Stimulated activated CD8-positive, alpha-beta memory T cell treated with anti-CD3 and anti-CD28 coated beads, Interleukin-7, amount 100 ng/mL, for 4 hours (primary cell): Measurements from ENCODE around the gene AMBN.

Experiments used
- DNase-seq, 2 donors: peaks; one replicate each; pipeline ENCODE4 v3.0.0-alpha.2; 2020; ENCODE audit warnings: low read depth in 2 of 2

The AMBN gene

GRCh38 chr4:70591955-70592582, at the start of gene AMBN:
Gene AMBN, plus strand, starts transcription at chr4:70592256. Its CDS starts 103 bp downstream, at chr4:70592359.
- DNase-seq = no peak

- no peak for DNase-seq
Measured at GRCh38 chr4:70544279-70544868, 47.7 kb upstream of the AMBN start.

- no peak for DNase-seq
Measured at GRCh38 chr4:70556856-70557255, 35.2 kb upstream of the AMBN start.

- DNase-seq = no peak
Measured at GRCh38 chr4:70559211-70559830, 32.7 kb upstream of the AMBN start.

- no peak for DNase-seq
Measured at GRCh38 chr4:70559924-70560323, 32.1 kb upstream of the AMBN start.

- DNase-seq = no peak
Measured at GRCh38 chr4:70564033-70564432, 28.0 kb upstream of the AMBN start.

GRCh38 chr4:70570796-70571195, 21.3 kb upstream of the AMBN start:
- no peak for DNase-seq

- DNase-seq = no peak
Measured at GRCh38 chr4:70571772-70572171, 20.3 kb upstream of the AMBN start.

- DNase-seq = no peak
Measured at GRCh38 chr4:70575964-70576363, 16.1 kb upstream of the AMBN start.

- DNase-seq = no peak
Measured at GRCh38 chr4:70577220-70577927, 14.7 kb upstream of the AMBN start.

GRCh38 chr4:70581980-70582379, 10.1 kb upstream of the AMBN start:
- no peak for DNase-seq

GRCh38 chr4:70583952-70584834, 7.9 kb upstream of the AMBN start:
- no peak for DNase-seq

- DNase-seq = no peak
Measured at GRCh38 chr4:70586841-70587240, 5.2 kb upstream of the AMBN start.

- DNase-seq = no peak
Measured at GRCh38 chr4:70589785-70590184, 2.3 kb upstream of the AMBN start.

- no peak for DNase-seq
Measured at GRCh38 chr4:70594196-70594595, 2.1 kb downstream of the AMBN start.

- no peak for DNase-seq
Measured at GRCh38 chr4:70600305-70600704, 8.2 kb downstream of the AMBN start.

GRCh38 chr4:70600977-70601376, 8.9 kb downstream of the AMBN start:
- DNase-seq = no peak

- peak; percentile 12 to 41 for DNase-seq
Measured at GRCh38 chr4:70601422-70602039, 9.5 kb downstream of the AMBN start.

- DNase-seq = no peak
Measured at GRCh38 chr4:70603856-70604255, 11.8 kb downstream of the AMBN start.

GRCh38 chr4:70606459-70606858, 14.4 kb downstream of the AMBN start:
- DNase-seq = no peak

GRCh38 chr4:70607334-70607853, 15.3 kb downstream of the AMBN start:
- no peak for DNase-seq
